PC-3 (cell line): ENCODE data around the gene MDM1. TPM values are rescaled to one million over a fixed set of nuclear protein-coding genes. Genes with fewer than 3 reads are reported as not detected.

Source experiments
- ATAC-seq: fragments of 200-7000 bp; cut with Tn5 transposase; 2 replicates; pipeline ENCODE4 v1.9.1; 2020; ENCODE audit warnings: mild to moderate bottlenecking, moderate library complexity
- BruUV-seq: library from RNA; stranded (reverse); fragments of 400-500 nt; replicated peaks from 2 replicates; lab custom pipeline; 2021; lab: Mats Ljungman, UMichigan
- CTCF ChIA-PET: fragments of 300-600 bp; sonication (Branson Sonifier 250); formaldehyde crosslinking; loops from one replicate; lab custom pipeline; 2022; ENCODE audit warnings: antibody characterized with exemption; lab: Charles Lee
- POLR2A ChIA-PET: fragments of 300-600 bp; sonication (Branson Sonifier 250); formaldehyde crosslinking; loops from one replicate; lab custom pipeline; 2022; ENCODE audit warnings: antibody characterized with exemption; ENCODE audit not compliant: unreplicated experiment; lab: Charles Lee
- DNase-seq: peaks from one replicate; pipeline ENCODE4 v3.0.0-alpha.2; 2015
- H2AFZ ChIP-seq: fragments of 300-600 bp; sonication (generic); 2 replicates; pipeline ENCODE4 v1.6.0; 2016; ENCODE audit warnings: antibody characterized with exemption, low read length
- H3F3A ChIP-seq: fragments of 300-600 bp; sonication (generic); one replicate; pipeline ENCODE4 v1.6.0; 2017; ENCODE audit warnings: antibody characterized with exemption, low read length, control low read depth, mild to moderate bottlenecking; ENCODE audit not compliant: unreplicated experiment
- H3K27ac ChIP-seq: fragments of 300-600 bp; sonication (generic); 2 replicates; pipeline ENCODE4 v1.5.1; 2016; ENCODE audit warnings: mild to moderate bottlenecking, low read length
- H3K27me3 ChIP-seq: fragments of 300-600 bp; sonication (generic); 2 replicates; pipeline ENCODE4 v1.6.1; 2016; ENCODE audit warnings: low read length, mixed read lengths
- H3K36me3 ChIP-seq: fragments of 300-600 bp; sonication (generic); 2 replicates; pipeline ENCODE4 v1.6.1; 2016; ENCODE audit warnings: low read depth, mixed run types, low read length, mixed read lengths
- H3K4me1 ChIP-seq: fragments of 300-600 bp; sonication (generic); 2 replicates; pipeline ENCODE4 v1.5.1; 2016; ENCODE audit warnings: low read length; ENCODE audit not compliant: insufficient read depth
- H3K4me2 ChIP-seq: fragments of 300-600 bp; sonication (generic); 2 replicates; pipeline ENCODE4 v1.6.0; 2016; ENCODE audit warnings: low read length
- H3K4me3 ChIP-seq: fragments of 300-600 bp; sonication (generic); 2 replicates; pipeline ENCODE4 v1.5.1; 2016; ENCODE audit warnings: mild to moderate bottlenecking, low read length, mixed read lengths
- H3K79me2 ChIP-seq: fragments of 300-600 bp; sonication (generic); 2 replicates; pipeline ENCODE4 v1.6.1; 2017; ENCODE audit warnings: low read length, mixed read lengths
- H3K9ac ChIP-seq: fragments of 300-600 bp; sonication (generic); 2 replicates; pipeline ENCODE4 v1.6.0; 2016; ENCODE audit warnings: mild to moderate bottlenecking, low read length
- H3K9me2 ChIP-seq: fragments of 300-600 bp; sonication (generic); replicated peaks from 2 replicates; pipeline ENCODE4 v1.6.1; 2016; ENCODE audit warnings: mixed run types, low read length, mixed read lengths
- H3K9me3 ChIP-seq: fragments of 300-600 bp; sonication (generic); 2 replicates; pipeline ENCODE4 v1.6.1; 2016; ENCODE audit warnings: low read length, mixed read lengths
- H4K20me1 ChIP-seq: fragments of 300-600 bp; sonication (generic); 2 replicates; pipeline ENCODE4 v1.6.1; 2016; ENCODE audit warnings: low read length, mixed read lengths
- EZH2 ChIP-seq: fragments of 300-600 bp; sonication (generic); IDR thresholded peaks from one replicate; pipeline ENCODE4 v1.6.1; 2017; ENCODE audit warnings: antibody characterized with exemption, mild to moderate bottlenecking, low read length; ENCODE audit not compliant: unreplicated experiment
- EZH2phosphoT487 ChIP-seq: fragments of 300-600 bp; sonication (generic); IDR thresholded peaks from 2 replicates; pipeline ENCODE4 v1.6.1; 2018; ENCODE audit warnings: mild to moderate bottlenecking, antibody characterized with exemption, low read length, borderline replicate concordance
- intact Hi-C: fragments of 100-400 bp; cut with micrococcal nuclease; formaldehyde crosslinking; loops from 2 replicates; pipeline ENCODE4 v1.9.0; 2023
- total RNA-seq: library from RNA; depleted of rRNA; stranded (reverse); fragments of >200 nt; gene quantifications from 2 replicates; pipeline ENCODE4 v1.2.3, GENCODE V29; 2014
- TF ChIP-seq, protein P1 (sequence below): fragments of 300-600 bp; sonication (generic); conservative IDR thresholded peaks from 2 replicates; pipeline ENCODE4 v1.5.1; 2017; ENCODE audit warnings: antibody characterized with exemption, low read depth, mild to moderate bottlenecking, low read length

Gene MDM1
- total RNA-seq, 1 experiment from 2014 or later: 10.4 TPM

DNA sequence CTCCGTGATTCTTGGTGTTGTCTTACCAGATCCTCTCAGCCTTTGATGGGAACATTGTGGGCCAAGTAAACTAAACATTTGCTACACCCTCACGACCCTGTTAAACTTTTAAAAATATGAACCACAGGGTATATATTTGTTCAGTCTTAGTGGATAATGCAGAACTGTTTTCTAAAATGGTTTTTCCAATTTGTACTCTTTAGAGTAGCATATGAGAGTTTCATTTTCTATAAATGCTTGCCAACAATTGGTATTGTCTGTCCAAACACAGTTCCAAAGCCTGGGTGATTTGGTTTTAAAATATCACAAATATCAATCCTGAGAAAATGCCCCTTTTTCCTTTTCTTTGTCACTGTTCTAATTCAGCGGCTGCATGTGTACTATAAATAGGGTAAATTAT lies 72.0 kb downstream of the MDM1 start:
- ATAC-seq: no peak
- TF ChIP-seq, protein P1, sequence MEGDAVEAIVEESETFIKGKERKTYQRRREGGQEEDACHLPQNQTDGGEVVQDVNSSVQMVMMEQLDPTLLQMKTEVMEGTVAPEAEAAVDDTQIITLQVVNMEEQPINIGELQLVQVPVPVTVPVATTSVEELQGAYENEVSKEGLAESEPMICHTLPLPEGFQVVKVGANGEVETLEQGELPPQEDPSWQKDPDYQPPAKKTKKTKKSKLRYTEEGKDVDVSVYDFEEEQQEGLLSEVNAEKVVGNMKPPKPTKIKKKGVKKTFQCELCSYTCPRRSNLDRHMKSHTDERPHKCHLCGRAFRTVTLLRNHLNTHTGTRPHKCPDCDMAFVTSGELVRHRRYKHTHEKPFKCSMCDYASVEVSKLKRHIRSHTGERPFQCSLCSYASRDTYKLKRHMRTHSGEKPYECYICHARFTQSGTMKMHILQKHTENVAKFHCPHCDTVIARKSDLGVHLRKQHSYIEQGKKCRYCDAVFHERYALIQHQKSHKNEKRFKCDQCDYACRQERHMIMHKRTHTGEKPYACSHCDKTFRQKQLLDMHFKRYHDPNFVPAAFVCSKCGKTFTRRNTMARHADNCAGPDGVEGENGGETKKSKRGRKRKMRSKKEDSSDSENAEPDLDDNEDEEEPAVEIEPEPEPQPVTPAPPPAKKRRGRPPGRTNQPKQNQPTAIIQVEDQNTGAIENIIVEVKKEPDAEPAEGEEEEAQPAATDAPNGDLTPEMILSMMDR: no peak
- no peak for TF ChIP-seq EZH2
- no peak for TF ChIP-seq EZH2phosphoT487
- Histone ChIP-seq H4K20me1 (no peaks in the 10 kb centered on the region), H3K27me3 (no peaks in the 10 kb centered on the region), H3K79me2 (no peaks in the 10 kb centered on the region), H3K4me2 (peak overlapping the region; percentile 77), H3K9ac (peak overlapping the region; percentile 70), H3K27ac (peak overlapping the region; percentile 96), H2AFZ (no peak overlapping the region), H3F3A (no peaks in the 10 kb centered on the region), H3K9me2 (no peaks in the 10 kb centered on the region), H3K9me3 (no peaks in the 10 kb centered on the region), H3K4me3 (peak overlapping the region; percentile 47; the same call in 1 of the 2 replicates), H3K36me3 (no peaks in the 10 kb centered on the region), H3K4me1 (peaks cover 22% of the 10 kb centered on the region)
- DNase-seq: no peak
- ChIA-PET CTCF (no interaction called here), POLR2A (interaction anchor here (0.6 kb wide), 1 partner anchor 22 kb away, joined by 4 read pairs; no protein-coding TSS in a partner anchor)
- BruUV-seq: no TSS peak
- intact Hi-C loops: no loop called here

- peak; percentile 96 for ATAC-seq
- Histone ChIP-seq H3K4me3 (peak overlapping the region; percentile 47), H2AFZ (peak overlapping the region; percentile 49)
These were observed 72.7 kb downstream of the MDM1 start for GRCh38 chr12:68259318-68259940.

More at GRCh38 chr12:68259318-68259940, 72.7 kb downstream of the MDM1 start:
- POLR2A ChIA-PET: interaction anchor here (0.5 to 0.6 kb wide), 2 partner anchors 21 to 23 kb away, joined by 3 to 4 read pairs; no protein-coding TSS in a partner anchor
- H3K79me2 ChIP-seq: no peaks in the 10 kb centered on the region
- no peaks in the 10 kb centered on the region for H3K27me3 ChIP-seq
- peaks cover 22% of the 10 kb centered on the region for H3K4me1 ChIP-seq
- H3K27ac ChIP-seq: peak overlapping the region; percentile 96
- H3K4me2 ChIP-seq: peak overlapping the region; percentile 77
- intact Hi-C loops: loop anchor here (1.0 kb wide), 2 partner anchors 19 to 36 kb away; no protein-coding TSS in a partner anchor
- no peaks in the 10 kb centered on the region for H3K36me3 ChIP-seq
- TF ChIP-seq EZH2 (no peak), EZH2phosphoT487 (no peak)
- TF ChIP-seq, protein P1: peak; percentile 38; the same call in 1 of the 2 replicates
- DNase-seq: peak; percentile 89
- CTCF ChIA-PET: interaction anchor here (0.6 to 1.0 kb wide), 4 partner anchors 35 to 1062 kb away, joined by 3 read pairs; no protein-coding TSS in a partner anchor
- H3F3A ChIP-seq: no peaks in the 10 kb centered on the region
- H3K9me2 ChIP-seq: no peaks in the 10 kb centered on the region
- no peaks in the 10 kb centered on the region for H3K9me3 ChIP-seq
- BruUV-seq: no TSS peak
- peak overlapping the region; percentile 70 for H3K9ac ChIP-seq
- H4K20me1 ChIP-seq: no peaks in the 10 kb centered on the region
